ENCODE results near the gene NRG3.

The NRG3 gene

DNA sequence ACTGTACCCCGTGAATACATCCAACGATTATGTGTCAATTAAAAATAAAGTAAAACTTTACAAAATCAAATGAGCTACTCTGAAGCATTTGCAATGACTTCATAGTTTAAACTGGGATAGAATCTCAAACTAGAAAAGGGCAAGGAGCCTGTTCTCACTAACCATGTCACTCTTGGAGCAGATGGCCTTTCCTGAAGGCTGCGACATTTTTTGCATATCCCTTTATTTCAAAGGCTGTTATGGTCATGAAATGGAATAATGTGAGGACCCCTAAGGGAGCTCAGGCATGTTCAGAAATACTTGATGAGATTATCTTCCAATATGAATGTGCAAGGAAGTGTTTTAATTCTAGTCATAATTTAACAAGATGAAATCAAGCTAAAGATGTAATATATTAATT lies 679.4 kb downstream of the NRG3 start:
- no peak for DNase-seq (ENCODE audit: low read depth in 4 of 4, low spot score in 1 of 4)

DNA sequence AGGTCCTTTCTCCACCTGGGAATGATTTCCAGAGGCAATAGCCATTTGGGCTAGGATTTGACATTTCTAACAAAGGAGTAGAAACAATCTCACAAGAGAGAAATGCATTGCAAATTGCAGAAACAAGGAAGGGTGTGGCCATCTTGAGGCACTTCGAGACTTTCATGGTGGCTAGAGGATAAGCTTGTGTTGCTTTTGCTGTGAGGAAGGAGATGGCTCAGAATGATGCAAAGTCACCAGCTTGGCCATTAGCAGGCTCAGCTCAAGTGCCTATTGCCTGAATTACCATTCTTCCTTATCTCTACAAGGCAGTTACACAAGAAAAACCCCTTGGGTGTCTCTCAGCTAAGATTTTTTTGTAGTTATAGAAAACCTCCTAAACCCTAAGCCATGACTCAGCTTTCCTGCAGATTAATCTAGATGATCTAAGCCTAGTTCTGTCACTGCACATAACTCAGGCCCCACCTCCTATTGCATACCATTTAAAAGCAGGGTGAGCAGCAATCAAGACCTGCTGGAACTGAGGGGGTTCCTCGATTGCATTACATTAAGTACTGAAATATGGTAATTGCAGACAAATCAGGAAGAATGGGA lies 683.1 kb downstream of the NRG3 start:
- no peak for DNase-seq (ENCODE audit: low read depth in 4 of 4, low spot score in 1 of 4)

DNA sequence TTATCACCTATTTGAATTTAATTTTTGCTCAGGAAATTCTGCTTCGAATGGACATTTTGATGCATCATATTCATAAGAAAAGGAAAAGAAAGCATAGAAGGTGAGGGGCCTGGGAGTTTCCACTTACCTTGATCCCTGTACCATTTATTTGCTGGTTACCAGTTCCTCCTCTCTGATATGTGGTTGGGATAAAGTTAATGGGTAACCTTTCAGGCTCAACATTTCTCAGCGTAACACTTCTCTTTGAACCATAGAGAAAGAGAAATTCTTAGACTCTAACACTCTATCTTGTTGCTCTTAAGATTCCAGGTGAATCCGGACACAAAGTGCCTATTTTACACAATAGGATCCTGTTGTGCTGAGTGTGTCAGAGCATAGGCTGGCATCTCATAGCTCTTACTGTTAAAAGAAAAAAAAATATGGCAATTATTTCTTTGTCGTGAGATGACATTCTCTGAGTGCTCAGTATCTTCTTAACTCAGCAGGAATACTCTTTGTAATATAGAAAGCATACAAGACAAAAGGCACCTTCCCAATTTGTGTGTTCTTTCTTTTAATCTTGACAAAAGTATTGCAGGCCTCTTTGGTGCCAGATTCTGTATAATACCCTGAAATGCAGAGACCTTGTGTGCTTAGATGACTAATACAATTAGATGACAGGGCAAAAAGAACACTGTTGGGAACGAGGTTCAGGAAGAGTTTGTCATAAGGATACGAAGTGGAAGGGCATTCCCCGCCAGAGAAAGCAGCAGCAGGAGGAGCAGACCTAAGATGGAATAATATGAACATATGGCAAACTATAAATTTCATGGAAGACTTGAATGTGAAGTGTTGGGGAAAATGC lies 689.6 kb downstream of the NRG3 start:
- no peak for DNase-seq (ENCODE audit: low read depth in 4 of 4, low spot score in 1 of 4)

DNA sequence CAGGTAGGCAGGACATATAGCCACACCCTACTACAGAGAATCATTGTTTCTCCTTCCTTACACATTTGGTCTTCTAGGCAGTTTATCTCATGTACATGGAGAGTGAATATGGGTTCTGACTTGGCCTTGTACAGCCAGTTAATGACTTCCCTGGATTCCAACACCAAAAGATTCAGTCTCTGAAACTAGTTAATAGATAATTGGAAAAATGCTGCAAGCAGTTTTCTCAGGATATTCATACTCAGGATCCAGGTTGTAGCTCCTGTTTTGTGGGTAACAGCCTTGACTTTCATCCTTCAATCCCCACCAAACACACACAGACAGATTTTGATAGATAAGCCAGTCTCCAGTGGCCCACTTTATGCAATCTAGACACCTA lies 690.2 kb downstream of the NRG3 start:
- no peak for DNase-seq (ENCODE audit: low read depth in 4 of 4, low spot score in 1 of 4)

DNA sequence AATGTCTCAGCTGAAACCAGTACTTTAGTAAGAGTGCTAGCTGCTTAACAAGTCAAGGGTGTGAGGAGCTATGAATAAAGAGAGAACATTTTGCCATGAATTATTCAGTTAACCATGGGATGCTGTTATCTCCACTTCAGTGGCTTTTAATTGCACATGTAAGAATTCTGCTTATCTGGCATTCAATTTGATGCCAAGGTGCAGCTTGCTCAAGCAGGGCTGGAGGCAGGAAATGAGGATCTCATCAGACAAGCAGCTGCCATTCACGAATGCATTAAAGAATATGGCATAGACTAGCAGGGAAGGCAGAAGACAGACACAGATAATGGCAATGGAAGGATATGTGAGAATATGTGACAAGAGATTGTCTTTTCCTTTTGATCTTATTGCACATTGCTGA lies 697.8 kb downstream of the NRG3 start:
- no peak for DNase-seq (ENCODE audit: low read depth in 4 of 4, low spot score in 1 of 4)

DNA sequence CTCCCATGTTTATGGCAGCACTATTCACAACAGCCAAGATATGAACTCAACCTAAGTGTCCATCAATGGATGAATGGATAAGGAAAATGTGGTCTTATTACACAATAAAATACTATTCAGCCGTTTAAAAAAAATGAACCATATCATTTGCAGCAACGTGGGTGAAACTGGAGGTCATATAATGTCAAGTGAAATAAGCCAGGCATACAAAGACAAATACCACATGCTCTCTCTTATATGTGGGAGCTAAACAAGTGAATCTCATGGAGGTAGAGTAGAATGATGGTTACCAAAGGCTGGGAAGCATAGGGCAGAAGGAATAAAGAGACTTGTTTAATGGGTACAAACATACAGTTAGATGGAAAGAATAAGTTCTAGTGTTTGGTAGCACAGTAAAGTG lies 699.1 kb downstream of the NRG3 start:
- no peak for DNase-seq (ENCODE audit: low read depth in 4 of 4, low spot score in 1 of 4)

DNA sequence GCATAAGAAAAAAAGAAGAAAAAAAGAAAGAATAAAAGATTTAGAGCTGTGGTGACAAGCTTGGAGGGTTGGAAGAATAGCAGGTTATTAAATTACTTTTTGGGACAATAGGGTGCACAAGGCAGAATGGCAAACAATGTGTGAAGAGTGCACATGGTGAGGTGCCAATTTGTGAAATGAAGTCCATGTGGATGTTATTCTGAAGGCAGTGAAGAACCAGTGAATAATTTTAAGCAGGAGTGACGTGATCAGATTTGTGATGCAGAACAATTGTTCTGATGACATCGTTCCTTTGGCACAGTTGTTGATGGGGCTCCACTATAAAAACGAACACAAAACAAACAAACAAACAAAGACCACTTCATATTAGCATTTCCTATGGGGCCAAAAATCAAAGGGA lies 700.3 kb downstream of the NRG3 start:
- DNase-seq (ENCODE audit: low read depth in 4 of 4, low spot score in 1 of 4), result no peak

DNA sequence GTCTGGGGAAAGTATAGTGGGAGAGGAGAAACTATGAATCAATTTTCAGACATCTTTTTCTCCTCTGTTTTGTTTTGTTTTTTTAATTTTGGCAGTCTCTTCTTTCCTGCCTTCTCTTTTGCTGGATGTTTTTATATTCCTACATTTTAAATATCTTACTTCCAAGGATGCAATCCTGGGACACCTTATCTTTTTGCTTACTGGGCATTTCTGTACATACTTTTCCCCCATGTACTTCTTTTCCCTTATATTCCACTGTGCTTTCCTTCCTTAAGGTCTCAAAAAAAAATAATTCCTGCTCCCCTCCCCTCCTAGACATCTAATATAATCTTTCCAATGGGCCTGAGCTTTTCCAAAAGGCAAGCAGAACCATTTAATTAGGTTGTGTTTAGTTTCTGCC lies 701.1 kb downstream of the NRG3 start:
- DNase-seq (ENCODE audit: low read depth in 4 of 4, low spot score in 1 of 4), result no peak

DNA sequence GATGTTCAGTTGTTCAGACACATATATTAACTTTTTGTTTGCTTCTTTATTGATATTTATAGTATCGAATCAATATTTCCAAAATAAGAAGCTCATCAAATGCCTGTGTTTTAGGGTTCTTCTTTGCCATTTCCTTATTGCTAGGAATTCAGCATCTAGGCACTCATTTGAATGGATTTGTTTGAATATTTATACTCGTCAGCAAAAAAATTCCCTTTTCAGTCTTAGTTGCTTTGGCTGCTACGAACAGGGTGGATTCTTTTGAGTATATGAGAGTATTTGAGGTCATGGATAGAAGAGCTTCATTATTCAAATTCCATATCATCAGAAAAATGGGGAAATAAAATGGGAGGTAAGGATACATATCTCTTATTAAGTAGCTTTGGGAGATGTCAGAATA lies 706.9 kb downstream of the NRG3 start:
- no peak for DNase-seq (ENCODE audit: low read depth in 4 of 4, low spot score in 1 of 4)

DNA sequence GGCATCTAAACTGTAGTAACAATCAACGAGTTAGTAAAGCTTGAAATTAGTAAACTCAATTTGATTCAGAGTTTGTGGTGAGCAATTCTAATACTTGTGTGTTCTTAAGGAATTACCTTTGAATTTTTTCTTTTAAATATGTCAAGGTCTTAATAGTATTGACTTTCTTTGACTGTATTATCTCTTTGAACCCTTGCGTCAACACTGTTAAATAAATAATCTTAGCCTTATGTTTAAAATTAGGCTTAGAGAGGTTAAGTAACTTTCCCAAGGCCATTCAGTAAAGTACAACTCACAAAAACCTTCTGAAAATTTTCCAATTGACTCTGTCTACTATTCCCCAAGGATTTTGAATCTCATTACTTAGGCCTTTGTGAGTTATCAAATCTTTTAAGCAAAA lies 716.4 kb downstream of the NRG3 start:
- DNase-seq (ENCODE audit: low read depth in 4 of 4, low spot score in 1 of 4), result no peak

DNA sequence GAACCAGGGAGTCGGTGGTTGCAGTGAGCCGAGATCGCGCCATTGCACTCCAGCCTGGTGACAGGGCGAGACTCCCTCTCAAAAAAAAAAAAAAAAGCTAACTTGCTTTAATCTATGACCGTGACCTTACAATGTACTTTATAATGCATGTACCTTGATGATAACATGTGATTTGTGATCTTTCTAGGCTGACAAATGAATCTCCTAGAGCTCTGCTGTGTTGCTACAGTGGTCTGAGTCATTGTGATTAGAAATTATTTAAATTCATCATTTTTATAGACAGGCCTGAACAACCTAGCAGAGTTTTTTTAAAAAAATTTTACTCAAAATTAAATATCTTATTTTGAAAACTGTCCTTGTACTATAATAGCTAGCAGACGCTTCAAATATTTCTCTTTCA lies 722.8 kb downstream of the NRG3 start:
- no peak for DNase-seq (ENCODE audit: low read depth in 4 of 4, low spot score in 1 of 4)

DNA sequence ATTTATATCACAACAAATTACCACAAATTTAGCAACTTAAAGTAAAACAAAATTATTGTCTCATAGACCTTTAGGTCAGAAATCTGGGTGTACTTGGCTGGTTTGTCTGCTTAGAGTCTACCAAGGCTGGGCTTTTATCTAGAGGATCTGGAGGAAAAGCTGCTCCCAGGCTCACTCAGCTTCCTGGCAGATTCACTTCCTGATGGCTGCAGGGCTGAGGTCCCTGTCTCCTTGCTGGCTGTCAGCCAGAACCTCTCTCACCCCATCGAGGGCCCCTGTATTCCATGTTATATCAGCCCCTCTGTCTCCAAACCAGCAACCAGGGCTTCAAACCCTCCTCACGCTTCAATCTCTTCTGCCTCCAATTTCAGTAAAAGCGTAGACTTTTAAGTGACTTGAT lies 734.9 kb downstream of the NRG3 start:
- DNase-seq (ENCODE audit: low read depth in 4 of 4, low spot score in 1 of 4), result no peak

DNA sequence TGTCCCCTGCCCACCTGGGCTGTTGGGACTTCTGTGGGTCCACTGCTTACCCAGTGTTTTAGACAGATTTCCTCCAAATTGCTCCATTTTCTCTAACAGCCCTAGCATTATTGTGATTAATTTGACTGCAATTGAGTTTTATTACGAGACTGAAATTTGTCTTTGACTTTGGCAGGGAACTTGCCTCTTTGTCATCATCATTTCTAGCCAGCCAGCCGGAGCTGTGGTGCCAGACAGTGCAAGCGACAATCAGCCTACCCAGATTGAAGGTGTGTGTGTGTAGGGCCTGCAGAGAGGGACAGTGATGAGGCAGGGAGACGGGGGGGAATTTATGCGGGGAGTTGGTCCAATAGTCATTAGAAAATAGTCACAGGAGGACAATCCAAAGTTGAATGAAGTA lies 743.0 kb downstream of the NRG3 start:
- no peak for DNase-seq (ENCODE audit: low read depth in 4 of 4, low spot score in 1 of 4)

DNA sequence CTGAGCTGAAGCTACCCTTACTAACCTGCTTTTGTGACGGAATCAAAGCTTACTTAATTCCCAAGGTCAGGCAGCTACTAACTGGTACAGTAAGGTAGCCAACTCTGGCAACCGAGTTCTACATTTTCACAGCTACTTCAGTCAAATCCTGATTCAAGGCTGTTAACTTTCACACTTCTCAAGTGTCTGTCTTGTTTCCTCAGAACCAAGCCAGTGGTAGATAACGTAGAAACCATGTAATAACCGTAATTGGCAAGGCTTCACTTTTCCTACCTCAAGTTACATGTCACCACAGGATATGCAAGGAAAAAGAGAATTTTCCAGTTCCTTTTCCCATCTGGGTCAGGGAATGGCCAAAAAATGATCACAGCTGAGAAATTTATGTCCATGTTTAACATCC lies 746.7 kb downstream of the NRG3 start:
- DNase-seq (ENCODE audit: low read depth in 4 of 4, low spot score in 1 of 4), result no peak

DNA sequence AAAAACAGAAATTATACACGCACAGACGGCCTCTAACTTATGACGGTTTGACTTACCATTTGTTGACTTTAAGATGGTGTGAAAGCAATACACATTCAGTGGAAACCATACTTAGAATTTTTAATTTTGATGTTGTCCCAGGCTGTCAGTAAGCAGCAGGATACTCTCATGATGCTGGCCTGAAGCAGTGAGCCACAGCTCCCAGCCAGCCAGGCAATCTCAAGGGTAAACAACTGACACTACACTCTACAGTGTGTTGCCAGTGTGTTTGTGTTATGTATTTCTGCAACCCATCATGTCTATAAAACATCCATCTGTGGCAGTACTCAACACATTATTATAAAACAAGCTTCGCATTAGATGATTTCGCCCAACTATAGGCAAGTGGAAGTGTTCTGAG lies 747.5 kb downstream of the NRG3 start:
- no peak for DNase-seq (ENCODE audit: low read depth in 4 of 4, low spot score in 1 of 4)

DNA sequence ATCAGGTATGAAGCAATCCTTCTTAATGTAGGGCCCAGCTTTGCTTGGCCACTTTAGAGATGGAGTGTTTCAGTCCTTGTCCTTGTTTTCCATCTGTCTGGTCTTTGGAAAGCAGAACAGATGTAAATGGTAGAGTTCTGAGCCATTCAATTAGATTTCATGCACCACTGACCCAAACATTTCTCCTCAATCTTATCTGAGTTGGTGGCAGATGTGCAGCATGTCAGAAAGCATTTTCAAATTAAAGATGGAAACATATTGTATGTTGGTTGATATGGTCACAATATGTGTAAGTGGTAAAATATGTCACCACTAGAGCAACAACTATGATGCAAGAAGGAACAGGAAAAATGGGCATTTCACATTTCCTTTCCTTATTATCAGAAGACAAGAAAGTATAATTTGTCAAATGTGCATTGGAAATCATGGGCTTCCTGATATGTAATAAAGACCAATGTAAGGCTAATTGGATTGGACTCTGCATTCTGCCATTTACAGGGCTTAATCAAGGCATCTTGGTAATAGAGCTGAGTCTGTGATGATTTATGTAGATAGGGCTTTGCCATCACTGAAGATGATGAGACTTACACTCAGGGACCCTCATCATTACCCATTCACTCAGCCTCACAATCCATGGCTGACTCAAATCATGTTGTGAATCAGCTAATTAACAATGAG lies 750.7 kb downstream of the NRG3 start:
- DNase-seq (ENCODE audit: low read depth in 4 of 4, low spot score in 1 of 4), result no peak

DNA sequence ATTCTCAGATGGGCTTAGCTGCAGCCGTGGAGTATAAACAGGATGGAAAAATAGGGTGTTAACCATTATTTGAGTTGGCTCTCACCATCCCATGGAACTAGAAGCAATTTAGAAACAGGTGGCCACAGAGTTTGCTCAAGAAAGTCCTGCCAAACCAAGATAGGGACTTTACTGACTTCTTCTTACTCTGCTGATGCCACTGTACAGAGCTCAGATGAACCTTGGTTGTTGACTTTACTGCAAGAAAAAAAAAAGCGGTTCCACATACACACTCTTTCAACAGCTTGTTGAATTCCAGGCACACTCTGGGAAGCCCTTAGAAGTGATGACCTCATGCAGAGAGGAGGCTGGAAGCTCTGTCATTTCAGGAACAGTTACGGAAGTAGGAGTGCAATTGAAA lies 753.4 kb downstream of the NRG3 start:
- no peak for DNase-seq (ENCODE audit: low read depth in 4 of 4, low spot score in 1 of 4)

DNA sequence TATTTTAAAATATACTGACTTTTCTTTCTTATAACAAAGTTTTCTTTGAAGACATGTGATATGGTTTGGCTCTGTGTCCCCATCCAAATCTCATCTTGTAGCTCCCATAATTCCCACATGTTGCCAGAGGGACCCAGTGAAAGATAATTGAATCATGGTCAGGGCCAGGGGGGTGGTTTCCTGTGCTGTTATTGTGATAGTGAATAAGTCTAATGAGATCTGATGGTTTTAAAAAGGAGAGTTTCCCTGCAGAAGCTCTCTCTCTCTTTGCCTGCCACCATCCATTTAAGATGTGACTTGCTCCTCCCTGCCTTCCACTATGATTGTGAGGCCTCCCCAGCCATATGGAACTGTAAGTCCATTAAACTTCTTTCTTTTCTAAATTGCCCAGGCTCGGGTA lies 768.1 kb downstream of the NRG3 start:
- no peak for DNase-seq (ENCODE audit: low read depth in 4 of 4, low spot score in 1 of 4)

DNA sequence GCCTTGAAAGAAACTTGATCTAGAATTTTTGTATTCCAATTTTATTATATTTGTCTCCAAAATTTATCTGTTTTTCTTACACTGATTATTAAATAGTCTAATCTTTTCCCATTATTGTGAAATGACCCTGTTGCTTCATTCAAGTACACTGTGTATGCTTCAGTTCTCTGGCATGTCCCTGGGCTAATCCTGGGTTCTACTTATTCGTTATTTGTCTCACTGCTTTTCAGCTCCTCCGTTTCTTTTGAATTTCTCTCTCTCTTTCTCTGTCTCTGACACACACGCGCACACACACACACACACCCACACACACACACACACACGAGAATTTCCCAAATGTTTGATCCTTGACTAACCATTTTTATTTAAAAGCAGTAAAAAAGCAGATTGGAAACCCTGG lies 768.6 kb downstream of the NRG3 start:
- DNase-seq (ENCODE audit: low read depth in 4 of 4, low spot score in 1 of 4), result no peak

DNA sequence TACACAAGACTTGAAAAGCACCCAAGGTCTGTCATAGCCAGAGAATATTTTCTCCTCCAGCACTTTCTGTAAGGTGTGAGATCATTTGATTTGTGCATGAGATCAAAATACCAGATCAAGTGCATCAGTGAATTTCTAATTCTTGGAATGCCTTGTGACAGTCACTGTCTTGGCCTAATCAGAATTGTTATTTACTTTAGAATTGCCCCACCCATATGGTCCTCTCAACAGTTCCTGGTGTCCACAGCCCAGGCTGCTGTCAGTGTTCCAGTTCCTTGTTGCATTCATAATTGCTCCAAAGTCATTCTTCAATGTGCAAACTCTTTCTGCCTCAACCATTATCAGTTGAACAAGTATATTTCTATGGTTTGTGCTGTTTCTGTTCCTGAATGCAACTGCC lies 770.2 kb downstream of the NRG3 start:
- no peak for DNase-seq (ENCODE audit: low read depth in 4 of 4, low spot score in 1 of 4)

DNA sequence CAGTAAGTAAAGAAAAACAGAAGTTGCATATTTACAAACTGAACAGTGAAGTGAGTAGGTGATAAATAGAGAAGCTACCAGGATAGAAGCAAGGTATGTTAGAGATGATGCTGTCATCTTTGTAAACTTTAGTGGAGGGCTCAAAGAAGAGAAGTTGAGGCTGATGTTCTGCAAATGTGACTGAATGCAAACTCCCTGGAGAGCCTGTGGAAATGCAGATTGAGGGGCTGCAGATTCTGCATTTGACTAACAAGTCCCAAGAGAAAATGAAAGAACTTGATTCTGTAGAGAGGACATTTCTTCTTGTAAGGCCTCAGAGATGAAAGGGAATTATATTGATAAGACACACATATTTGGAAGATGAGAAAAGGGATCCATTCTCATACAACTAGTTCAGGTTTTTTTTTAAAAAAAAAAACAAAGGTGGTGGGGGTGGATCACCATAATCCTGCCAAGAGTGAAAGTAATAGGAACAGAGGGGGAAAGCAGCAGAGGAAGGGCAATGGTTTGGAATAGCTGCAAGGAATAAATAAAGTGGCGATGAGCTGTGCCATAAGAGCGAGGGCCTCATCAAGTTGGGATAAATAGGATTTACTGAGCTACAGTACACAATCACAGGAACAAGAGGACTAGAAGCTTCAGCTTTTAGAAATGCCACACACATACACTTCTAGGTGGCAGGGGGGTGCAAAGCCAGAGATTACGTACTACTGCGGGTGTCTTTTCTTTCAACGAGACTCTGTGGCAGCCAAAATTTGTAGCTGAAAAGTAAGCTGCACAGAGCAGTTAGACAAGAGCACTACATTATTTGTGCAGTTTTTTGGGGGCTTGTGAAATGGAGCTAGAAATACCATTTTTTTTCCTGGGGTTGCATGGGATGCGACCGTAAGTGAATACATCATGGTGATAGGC lies 778.5 kb downstream of the NRG3 start:
- DNase-seq (ENCODE audit: low read depth in 4 of 4, low spot score in 1 of 4), result no peak

DNA sequence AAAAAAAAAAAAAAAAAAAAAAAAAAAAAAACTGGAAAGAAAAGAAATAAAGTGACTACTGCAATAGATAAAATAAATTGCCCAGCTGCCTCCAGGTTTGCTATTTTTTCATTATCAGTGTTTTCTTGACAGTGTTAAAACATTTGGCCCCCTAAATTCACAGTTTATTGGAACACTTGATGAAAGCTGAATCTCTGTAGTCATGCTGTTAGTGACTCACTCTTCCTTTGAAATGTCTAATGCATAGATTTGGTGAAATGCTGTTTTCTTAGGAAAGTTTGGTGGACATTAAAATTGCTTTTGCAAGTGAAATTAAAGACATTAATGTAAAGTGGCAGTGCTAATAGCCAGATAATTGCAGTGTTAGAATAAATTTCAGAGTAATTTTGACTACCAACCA lies 785.2 kb downstream of the NRG3 start:
- DNase-seq (ENCODE audit: low read depth in 4 of 4, low spot score in 1 of 4), result no peak

Measured in stimulated activated CD4-positive, alpha-beta T cell treated with anti-CD3 and anti-CD28 coated beads, Interleukin-1b, Interleukin-23, amount 100 ng/mL, for 24 hours (primary cell).